ENCODE data around the gene ANKRD13D.

ANKRD13D gene

DNA sequence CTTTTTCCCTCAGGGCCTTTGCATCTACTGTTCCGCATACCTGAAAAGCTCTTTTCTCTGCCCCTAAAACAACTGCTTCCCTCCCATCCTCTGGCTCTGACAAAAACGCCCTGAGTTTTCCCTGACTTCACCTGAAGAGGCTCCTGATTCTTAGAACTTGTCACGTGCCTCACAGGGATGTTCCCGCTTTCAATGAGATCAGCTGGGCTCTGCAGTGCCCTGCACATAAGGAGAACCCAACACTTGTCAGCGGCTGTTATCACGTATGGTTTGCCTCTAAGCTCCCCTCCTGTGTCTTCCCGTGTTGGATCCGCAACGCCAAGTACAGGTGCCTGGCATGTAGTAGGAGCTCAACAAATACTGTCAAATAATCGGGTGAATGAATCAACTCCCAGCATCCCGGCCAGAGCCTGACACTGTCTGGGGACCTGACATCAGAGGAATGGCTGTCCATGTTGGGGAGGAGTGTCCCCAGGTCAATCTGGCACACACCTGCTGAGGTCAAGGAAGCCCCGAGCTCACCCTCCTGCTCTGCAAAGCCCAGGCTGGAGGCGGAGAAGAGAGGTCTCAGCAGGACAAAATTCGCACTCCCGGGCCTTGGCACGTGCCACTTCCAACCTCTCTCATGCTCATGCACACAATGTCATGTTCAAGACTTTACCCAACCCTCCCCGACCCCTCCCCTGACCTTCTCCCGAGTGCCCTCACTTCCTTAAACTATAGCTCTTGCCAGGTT lies 27.0 kb upstream of the ANKRD13D start:
- no peak for DNase-seq (ENCODE audit: low read depth)

DNA sequence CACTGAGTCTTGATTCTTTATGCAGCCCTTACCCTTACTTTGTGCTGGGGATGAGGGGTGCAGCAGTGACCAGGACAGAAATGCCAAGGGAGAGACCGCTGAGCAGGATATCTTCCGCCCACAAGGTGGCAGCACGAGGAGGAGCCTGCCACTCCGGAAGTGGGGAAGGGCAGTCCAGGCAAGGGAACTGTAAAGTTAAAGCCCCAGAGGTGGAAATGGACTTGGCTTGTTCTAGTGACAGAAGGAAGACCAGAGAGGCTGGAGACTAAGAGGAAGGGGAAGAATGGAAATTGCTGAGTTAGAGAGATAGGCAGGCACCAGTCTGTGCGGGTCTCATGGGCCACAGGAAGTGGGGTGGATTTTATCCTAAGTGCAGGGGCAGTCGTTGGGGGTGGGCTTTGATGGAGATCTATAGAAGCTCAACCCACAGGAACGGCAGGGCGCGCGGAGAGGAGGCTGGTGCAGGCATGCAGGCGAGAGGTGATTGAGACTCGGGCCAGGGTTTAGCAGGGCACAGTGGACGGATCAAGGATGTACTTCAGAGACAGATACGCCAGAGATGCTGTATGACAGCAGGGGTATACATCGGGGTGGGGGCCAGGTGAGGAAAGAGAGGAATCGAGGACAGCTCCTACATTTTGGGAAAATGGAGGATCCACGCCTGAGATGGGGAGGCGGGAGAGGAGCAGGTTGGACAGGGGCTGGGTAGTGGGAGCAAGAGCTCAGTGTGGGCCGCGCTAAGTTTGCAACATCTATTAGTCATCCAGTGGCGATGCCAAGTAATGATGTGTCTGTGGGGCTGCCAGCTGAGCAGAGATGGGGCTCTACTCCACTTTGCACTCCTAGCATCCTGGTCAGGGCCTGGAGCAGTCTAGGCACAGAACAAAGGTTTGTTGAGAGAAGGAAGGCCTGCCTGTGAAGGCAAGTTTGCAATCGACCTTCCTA lies 26.1 kb upstream of the ANKRD13D start:
- peak; percentile 59 for DNase-seq (ENCODE audit: low read depth)

DNA sequence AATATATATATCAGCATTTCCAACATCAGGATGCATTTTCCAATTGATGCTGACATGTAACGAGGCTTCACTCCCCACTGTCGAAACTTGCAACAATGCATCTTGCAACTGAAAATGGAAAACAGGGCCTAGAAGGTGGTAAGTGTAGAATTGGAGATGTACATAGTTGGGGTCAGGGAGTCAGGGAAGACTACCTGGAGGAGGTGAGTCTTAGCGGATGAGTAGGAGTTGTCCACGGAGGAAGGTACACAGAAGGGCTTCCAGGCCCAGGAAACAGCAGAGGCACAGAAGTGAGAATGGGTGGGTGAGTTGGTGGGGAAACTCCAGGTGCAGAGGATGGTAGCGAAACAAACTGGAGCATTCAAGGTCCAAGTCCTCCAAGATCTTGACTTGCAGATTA lies 24.8 kb upstream of the ANKRD13D start:
- DNase-seq (ENCODE audit: low read depth) = no peak

DNA sequence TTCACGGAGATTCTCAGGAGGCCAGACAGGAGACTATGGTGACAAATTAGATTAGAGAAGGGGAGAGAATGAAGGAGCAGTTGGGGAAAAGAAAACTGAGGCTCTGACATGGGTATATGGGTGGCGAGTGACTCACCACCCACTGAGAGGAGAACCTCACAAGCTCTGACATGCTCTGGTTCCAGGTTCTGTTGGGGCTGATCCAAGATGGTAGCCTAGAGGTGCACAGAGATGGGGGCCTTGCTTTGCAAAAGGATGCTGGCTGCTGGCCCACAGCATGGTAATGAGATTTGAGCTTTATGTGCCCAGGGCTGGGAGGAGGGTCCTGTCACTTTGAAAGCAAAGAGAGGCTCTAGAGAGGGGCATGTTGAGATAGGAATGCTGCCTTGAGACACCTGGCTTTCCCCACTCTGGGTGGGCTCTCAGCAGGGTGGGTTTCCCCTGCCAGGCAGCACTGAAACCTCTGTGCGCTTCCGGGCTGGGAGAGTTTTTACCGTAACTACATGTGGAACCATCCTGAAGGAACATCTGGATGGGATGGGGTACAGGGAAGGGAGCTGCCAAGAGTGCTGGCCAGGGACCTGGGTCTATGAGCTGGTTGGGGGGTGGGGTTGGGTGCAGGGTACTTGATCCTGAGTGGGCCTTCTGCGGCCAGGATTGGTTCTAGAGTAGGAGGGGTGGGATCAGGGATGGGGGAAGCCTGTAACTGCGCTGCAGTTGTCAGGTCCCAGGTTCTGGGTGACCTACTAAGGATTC lies 24.0 kb upstream of the ANKRD13D start:
- DNase-seq (ENCODE audit: low read depth) = no peak

DNA sequence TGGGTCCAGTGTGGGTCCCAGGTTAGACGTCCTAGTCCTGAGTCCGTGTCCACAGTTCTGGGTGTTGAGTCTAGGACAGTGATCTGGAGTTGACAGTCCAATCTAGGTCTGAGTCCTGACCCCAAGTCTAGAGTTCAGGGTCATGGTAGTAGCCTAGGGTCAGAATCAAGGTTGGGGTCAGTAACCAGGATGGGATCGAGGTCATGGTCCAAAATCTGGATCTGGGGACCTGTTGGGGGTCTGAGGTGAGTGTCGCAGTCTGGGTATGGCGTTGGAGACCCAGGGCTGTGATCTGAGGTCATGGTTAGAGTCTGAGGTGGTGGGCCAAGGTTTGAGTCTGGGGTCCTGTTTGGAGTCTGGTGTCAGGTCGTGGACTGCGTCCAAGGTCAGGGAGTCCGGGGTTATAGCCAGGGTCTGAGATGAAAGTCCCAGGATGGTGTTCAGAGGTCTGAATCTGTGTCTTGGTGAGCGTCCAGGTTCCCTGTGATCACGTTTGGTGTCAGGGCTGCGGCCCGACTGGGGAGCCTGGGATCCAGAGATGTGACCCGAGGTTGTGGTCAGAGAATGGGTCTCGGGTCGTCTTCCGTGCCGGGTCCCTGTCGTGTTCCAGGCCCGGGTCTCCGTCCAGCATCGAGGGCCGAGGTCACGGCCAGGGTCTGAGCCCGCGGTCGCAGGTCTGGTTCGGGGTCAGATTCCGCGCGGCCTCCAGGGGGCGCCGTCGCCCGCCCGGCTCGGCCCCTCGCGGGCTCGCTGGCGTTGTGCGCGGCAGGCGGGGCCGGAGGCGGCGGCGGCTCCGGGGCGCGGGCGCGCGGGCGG lies 23.3 kb upstream of the ANKRD13D start:
- DNase-seq (ENCODE audit: low read depth) = peak; percentile 75

DNA sequence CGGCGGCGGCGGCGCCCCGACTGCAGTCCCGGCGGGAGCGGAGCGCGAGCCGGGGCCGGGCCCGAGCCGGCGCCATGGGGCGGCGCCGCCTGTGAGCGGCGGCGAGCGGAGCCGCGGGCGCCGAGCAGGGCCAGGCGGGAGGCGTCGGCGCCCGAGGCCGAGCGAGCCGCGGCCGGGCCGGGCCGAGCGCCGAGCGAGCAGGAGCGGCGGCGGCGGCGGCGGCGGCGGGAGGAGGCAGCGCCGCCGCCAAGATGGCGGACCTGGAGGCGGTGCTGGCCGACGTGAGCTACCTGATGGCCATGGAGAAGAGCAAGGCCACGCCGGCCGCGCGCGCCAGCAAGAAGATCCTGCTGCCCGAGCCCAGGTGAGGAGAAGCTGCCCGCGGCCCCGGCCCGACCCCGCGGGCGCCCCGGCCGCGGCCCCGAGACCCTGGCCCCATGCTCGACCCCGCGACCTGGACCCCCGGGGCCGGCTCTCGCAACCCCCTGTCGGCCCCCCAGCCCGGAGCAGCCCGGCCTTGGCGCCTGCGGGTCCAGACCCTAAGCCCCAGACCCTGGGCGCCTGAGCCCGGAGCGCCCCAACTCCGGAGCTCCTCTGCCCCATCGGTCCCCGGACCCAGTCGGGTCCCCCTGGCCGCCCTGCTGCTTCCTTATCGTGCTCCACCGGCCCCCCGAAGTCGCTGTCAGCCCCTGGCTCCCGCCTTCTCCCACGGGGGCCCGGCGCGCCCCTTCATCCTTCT lies 22.5 kb upstream of the ANKRD13D start, which contains the start of gene GRK2:
Gene GRK2, plus strand, starts transcription at position 25 of the 739 bp plus-strand sequence. Its CDS starts 227 bp downstream, at position 252.
- no peak for DNase-seq (ENCODE audit: low read depth)

DNA sequence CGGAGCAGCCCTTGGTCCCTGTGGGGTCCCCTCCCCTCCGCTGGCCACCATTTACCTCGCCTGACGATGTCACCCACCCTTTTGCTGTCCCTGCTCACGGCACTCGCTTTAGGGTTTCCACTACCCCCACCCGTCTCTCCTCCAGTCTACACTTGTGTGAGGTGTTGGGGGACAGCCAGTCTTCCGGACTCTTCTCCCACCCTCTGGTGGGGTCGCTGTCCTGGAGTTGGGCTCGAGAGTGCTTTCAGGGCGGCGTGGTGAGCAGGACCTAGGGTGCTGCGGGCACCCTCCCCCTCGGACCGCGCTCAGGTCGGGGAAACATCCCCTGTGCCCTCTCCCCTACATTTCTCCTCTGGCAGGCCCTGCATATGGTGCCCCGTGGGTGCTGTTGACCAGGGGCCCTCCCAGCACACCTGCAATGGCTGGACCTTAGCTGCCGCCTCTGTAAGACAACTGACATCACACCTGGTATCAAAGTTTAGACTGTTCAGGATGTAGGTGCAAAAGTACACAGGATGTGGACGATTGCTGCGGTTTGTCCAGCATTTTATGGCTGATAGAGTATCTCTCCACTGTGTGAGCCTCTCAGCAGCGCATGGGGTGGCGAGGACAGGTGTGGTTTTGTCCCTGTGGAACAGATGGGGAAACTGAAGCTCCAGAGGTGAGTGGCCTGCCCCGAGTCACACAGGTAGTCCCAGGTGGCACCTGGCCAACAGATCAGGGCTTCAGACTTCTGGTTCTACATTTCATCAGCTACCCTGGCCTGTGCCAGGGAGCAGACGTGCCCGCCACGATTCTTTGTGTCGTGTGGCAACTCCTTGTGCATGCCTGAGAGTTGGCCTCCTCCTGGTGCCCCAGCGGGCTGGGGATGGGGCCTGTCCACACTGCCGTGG lies 21.7 kb upstream of the ANKRD13D start:
- DNase-seq (ENCODE audit: low read depth) = no peak

DNA sequence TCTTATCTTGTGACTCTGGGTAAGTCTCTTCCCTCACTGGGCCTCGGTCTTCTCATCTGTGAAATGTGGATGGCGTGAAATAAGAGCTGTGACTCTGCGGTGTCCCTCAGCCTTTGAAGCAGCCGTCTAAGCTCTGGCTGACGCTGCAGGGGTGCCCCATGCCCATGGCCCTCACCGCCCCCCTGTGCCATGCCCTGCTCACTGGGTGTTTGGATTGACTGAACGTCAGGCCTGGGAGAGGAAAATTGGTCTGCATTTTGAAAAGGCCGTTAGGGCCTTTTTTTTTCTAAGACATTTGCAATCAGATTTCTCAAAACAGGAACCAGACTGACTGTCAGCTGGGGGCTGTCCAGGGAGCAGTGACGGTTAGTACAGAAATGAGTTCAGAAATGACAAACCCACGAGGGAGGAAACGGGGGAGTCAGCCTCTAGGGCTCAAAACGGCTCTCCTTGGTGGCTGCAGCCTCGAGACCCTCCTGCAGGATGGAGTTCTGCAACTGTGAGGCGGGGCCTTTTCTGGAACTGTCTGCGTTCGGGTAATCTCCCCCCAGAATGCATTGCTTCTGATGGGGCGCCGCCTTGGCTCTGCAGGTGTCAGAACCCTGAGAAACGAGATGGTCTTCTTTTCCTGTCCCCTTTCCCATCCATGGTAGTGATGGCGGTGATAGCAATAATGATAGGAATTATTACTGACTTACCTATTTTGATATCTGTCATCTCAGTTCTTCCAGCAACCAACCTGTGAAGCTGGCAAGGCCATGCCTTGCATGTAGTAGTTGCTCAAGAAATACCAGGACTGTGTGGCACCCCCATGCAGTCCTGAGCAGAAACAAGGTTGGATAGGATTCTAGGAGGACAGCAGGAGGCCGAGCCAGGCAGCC lies 20.8 kb upstream of the ANKRD13D start:
- DNase-seq (ENCODE audit: low read depth) = no peak

DNA sequence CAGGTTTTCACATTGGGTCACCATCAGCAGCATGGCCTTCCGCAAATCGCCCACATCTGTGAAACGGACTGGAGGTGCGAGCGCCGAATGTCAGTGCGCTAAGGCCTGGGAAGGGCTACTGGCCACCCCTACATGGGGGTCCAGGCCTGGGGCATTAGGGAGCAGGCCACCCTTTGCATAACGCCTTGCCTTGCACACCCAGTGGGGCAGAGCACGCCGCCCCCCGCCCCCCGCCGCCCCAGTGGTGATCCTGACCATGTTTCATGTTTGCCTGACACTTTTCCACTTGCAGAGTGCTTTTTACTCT lies 20.2 kb upstream of the ANKRD13D start:
- DNase-seq (ENCODE audit: low read depth) = no peak

DNA sequence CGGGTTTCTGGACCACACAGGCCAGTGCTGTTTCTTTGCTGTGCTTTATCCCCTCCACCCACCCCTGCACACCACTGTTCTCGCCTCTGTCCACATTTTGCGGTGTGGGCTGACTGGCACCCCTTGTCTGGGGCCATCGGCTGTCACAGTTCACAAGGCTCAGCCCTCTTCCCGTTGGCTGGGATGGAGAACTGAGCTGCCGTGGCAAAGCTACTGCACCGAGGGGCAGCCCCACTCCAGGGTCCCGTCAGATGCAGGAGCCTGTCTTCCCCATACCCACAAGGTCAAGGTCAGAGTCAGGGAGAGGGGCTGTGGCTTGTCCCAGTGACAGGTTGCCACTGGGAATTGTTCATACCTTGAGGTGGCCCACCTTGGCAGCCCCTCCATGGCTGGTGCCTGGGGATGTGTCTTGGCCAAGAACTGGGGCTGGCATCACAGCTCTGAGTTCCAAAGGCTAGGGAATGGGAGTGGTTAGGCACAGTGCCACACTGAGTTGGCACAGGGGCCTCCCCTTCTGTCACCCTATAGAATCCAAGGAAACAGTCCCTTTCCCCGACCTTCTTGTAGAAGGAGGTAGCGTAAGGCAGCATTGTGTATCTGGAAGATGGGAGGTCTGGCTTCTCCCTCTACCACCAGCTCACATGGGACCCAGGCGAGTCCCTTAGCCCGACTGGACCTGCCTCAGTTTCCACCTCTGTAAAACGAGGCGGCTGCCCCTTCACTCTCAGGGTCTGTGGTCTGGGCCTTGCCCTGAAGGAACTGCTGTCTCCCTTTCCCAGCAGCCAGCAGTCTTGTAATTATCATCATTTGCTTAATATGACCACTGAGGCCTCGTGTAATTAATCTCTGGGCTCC lies 19.5 kb upstream of the ANKRD13D start:
- DNase-seq (ENCODE audit: low read depth) = no peak

DNA sequence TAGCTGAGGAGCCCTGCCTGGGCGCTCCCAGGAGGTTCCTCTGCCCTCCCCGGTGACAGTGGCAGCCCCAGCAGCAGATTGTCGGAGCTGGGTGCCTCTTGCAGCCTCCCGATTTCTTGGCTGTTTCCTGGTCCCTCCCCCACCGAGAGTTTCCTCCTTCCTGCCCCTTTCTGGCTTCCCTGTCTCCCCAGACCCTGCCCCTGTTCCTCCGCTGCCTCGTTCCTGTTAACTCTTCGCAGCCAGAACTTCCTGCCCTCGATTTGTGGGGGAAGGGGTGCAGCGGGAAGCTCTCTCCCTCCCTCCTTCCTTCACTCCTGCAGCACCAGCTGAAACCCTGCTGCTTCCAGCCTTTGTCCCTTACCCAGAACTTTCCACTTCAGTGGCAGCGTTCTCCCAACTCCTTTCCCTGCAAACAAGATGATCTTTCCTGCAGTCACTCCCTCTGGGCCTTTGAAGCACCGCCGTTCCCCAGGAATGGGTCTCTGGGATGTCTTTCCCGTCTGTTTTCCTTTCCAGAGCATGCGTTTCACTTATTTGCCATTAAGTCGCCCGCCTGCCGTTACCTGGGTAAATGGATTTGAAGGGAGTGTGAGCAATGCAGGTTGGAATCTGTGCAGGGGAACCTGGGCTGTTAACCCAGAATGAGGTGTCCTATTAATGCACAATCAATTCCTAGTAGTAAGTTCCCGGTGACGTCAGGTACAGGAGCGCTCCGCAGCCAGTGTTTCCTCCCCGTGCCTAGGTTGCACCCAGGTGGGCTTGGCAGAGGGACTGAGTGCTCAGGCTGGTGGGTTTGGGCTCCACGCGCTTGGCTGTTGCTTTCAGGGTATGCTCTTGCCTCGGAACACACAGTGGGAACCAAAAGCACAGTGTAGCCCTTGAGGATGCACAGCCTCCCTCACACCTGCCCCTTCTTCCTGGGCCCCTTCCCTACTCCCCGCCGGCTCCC lies 18.6 kb upstream of the ANKRD13D start:
- DNase-seq (ENCODE audit: low read depth) = no peak

DNA sequence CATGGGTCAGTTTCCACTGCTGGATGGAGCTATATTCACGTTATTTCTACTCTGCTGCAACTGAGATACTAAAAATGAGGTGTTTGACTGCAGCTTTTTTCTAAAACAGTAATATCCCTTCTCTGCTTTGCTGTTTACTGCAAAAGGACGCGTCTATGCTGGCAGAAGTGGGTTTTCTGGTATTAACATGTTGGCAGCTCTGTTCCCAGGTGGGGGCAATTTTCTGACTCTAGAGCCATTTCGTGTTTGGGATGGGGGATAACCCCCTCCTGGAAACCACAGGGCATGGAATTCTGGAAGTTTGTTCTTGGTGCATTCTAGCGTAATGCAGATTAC lies 17.9 kb upstream of the ANKRD13D start:
- no peak for DNase-seq (ENCODE audit: low read depth)

DNA sequence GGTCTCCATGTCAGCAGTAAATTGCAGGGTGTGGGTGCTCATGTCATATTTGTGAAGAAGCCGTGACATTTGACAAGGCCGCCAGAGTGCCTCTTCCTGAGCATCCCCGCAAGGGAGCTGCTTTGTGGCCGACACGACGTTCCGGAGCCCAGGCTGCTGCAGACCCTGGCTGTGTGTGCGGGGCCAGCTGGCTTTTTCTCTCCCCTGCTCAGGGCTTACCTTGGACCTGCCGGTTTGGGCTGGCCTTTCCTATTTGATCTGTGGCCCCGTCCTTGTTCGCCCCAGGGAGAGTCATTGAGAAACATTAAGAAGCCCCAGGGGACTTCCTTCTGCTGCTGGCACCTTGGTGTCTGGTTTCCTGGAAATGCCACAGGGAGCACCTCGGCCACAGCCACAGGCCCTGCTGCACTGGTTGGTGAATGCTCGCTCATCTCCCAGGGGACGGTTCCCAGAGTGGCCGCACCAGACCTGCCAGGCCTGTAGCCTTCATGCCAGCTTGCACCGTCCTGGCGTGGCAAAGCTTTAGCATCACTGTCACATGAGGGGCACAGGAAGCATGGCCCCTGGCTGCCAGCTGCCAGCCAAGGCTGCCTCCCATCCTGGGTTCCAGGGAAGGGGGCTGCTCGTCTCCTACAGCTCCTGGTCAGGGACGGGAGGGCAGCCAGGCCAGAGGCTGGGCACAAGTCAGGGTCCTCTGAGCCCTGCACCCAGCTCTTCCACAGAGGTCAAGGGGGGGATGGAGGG lies 17.4 kb upstream of the ANKRD13D start:
- DNase-seq (ENCODE audit: low read depth) = peak; percentile 34

DNA sequence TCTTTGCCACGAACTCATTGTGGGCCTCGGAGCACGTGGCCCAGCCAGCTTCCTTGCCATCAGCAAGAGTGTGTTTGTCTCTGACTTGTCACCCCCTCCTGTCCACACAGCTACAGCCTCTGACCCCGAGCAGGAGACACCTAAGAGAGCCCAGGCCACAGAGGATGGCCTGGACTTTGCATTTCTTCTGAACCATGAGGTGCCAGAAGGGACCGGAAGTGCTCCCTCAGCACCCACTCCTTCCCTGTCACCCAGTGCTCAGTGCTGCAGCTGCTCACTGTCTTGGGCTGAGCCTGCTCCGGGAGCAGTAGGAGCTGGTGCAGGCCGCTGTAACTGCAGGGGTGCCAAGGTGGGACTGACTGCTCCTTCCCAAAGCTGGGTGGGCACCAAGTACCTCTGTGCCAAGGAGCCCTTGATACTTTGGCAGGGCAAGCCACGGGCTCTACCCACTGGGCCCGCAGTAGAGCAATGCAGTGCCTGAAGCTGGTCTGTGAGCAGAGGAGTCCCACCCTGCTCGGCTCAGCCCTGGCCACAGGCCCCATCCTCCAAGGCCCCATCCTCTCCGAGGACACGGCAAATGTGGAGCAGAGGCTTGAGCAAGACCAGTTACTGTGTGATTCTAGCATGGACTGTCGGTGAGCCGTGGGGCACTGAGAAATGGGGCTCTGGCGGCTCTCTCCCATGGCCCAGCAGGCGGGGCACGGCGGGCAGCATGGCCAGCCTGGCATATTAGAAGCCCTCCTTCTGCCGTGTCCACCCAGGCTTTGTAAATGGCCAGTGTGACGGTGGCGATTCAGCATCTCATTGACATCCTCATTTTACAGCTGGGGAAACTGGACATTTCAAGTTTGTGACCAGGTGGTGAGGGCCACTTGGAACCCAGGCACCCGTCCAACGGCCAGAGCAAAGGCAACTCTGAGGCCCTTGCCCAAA lies 16.5 kb upstream of the ANKRD13D start:
- no peak for DNase-seq (ENCODE audit: low read depth)
